ENCODE measurements around the gene SUPT6H.

Gene SUPT6H

GRCh38 chr17:28661635-28662526 is at the start of gene SUPT6H, which contains the start of gene SDF2:
Gene SUPT6H (plus strand): TSS chr17:28662205. CDS start chr17:28673402, 11,197 bp downstream.
Gene SDF2 (minus strand): TSS chr17:28661906. CDS start chr17:28661876, 30 bp downstream.
- DNase-seq = peak; percentile 78

DNA sequence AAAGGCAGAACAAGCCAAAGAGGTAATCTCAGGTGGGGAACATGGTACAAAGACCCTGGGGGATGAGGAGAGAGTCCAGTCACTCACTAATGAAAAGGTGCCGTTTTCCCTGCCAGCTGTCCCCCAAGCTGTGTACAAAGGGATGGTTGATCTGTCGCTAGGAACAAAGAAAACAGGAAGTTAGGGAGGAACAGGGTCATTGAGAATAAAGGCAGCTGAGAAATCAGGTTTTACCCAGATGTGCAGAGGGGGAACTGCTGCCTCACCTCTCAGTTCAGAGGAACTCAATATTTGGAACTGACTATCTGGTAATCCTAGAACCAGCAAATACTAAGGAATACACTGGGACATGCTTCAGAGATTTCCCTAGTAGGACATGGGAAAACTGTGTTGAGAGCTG is 49.5 kb upstream of the SUPT6H start:
- DNase-seq = no peak

DNA sequence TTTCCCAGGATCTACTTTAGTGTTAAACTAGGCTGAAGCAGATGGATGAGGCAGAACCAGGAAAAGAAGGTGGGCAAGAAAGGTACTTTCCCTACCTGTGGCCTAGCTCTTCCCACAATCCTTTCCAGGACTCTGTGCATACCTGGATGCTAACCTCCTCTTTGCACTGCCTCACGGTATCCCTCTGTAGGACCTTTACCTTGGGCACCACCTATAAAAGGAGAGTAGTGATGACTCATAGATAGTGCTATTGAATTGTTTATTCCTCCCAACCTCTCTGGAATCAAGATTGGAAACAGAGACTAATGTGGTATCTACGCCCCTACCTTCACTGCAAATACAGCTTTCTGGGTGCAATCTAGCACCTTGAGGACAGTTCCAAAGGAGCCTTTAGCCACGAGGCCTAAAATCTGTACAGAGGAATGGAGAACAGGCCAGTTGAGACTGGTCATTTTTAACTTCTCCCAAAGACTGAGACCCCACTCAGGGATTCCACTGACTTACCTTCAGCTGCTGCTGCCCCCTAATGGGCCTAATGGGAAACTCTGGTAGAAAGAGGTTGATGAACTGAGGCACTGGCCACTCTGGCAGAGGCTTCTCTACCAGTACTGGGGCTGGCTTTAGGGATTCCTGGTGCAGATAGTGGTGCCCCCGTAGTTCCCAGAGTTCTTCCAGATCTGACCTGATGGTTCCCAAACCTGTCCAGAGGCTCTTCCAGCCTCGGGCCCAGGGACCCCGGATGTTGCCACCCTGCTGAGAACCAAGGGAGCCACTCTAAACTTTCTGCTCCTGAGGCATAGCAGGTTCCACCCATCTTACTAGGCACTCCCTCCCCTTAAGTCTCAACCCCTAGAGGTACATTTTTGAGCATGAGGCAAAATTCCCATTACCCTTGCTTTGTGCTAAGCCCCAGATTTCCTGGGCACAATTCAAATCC is 48.8 kb upstream of the SUPT6H start:
- DNase-seq = no peak

DNA sequence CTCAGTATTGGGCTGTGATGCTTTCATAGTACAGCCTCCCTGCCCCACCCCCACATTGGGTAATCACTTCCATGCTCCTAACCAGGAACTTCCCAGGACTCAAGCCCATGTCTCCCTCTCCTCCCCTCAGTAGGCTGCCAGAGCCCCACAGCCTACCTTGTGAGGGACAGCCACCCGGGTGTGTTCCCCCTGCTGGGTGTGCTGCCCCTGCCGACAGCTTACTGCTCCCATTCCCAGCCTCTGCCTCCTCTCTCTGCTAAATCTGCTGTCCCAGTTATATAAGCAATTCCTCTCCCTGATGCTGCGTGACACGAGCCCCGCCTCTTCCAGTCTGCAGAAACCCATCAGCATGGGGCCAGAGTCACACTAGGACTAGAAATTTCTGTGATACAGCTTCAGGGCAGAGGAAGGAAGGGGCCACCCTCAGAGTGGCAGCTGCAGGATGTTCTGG is 48.0 kb upstream of the SUPT6H start, which contains the start of gene RSKR:
TSS of gene RSKR (minus strand) at position 255 of the 451 bp plus-strand sequence. CDS start at position 231, 24 bp downstream.
- no peak for DNase-seq

GRCh38 chr17:28615260-28615940 is 46.6 kb upstream of the SUPT6H start:
- DNase-seq = no peak

GRCh38 chr17:28616281-28616680 is 45.7 kb upstream of the SUPT6H start:
- no peak for DNase-seq

DNA sequence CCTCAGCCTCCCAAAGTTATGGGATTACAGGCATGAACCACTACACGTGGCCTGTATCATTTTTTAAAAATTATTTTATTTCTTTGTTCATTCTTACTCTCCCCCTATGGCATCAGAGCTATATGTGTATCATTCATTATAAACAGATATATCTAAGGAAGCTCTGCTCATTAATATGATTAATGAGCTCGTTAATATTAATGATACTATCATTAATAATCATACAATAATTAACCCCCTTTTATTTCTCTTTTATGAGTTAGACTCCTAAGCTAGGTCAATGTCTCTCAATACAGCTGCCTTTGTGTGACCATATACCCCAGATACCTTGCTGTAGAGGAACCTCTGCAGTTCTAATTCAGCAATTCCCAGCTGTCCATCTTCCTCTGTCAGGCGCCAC is 43.5 kb upstream of the SUPT6H start:
- DNase-seq = no peak

DNA sequence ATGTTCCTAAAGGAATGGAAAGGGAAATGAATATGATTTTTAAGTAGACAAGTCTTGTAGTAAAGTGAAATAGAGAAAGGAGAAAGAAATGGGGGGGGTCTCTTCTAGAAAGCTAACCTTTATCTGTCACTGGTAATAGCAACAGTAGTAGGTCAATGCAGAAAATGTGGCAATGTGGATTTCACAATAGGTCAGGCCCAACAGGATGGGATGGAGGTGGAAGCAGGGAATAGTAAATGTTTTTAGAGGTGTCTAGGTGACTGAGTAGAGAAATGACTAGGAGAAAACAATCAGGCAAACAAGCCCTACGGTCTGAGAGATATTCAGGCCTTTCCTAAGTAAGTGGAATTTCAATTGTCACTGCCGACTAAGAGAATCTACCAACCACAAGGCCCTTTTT is 42.0 kb upstream of the SUPT6H start:
- DNase-seq = no peak

DNA sequence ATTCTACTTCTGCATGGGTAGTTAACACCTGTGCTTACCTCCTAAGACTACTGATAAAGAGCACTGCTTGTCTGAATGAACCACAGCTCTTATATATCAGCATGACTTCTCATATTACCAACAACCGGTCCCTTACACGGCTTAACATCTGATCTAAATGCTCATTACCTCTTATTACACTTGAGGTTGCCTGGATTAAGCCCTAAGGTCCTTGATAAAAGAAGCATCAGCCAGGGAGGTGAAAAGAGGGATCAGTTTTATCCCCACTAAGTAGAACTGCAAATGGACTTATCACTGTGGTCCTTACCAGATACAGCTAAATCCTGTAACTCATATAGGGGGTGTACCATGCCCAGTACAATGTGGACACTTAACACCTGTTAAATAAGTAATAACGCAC is 39.8 kb upstream of the SUPT6H start:
- no peak for DNase-seq

DNA sequence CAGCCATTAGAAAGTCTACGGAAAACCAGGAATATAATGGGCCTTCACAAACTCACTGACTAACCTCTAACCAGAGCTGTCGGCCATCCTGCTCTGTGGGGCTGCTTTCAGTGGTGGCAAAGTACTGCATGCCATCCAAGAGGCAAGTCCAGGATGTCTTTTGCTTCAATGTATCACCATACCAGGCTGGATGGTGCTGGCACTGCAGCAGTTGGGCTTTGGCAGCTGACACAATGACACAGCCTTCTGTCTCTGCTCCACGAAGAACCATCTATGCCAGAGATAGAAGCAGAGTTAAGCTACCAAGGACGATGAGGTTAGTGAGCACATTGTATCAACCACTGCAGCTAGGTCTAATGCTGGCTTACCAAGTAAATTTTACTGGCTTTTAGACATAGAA is 38.3 kb upstream of the SUPT6H start:
- DNase-seq = no peak

DNA sequence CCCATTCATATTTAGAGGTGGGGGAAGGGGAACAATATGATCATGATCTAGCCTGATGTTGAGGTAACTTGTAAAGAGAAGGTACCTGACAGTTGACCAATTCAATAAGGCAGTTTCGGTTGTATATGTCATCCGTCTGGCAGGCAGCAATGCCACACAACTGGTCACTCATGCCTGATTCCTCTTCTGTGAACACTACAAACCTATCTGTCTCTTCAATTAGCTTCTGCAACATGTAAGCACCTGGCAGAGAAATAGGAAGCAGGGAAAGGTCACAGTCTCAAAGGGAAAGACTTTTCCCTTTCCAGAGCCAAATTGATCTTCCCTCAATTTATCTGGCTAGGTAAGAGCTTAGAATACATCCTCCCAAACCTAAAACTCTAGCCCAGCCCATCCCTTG is 37.9 kb upstream of the SUPT6H start:
- no peak for DNase-seq

DNA sequence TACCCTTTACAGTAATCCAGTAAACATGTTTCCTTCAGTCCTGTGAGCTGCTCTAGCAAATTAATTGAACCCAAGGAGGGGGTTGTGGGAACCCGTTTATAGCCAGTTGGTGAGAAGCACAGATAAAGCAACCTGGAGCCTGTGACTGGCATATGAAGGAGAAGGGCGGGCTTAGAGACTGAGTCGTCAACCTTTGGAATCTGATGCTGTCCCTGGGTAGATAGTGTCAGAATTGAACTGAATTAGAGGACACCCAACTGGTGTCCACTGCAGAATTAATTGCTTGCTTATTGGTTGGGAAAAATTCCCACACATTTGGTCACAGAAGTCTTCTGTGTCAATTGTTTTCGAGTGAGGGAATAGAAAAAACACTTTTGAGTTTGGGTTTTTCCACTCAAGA is 35.2 kb upstream of the SUPT6H start:
- DNase-seq = no peak

GRCh38 chr17:28634206-28634865 is 27.7 kb upstream of the SUPT6H start:
- no peak for DNase-seq

DNA sequence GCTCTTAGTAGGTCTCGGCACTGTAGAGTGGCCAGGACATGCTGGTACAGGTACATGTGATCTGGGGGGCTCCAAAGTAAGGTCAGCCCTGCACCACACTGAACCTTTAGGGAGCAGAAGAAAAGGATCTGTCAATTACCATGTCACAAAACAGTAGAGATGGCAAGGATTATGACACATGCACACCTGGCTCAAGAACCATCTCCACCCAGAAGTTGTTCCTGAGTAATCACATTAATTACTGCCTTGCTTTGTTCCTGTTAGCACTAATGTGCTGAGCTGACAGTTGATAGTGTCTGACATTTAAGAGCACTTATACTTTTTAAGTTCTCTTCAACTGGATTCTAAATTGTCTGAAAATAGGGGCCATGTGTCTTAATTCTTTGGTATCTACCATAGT is 26.5 kb upstream of the SUPT6H start:
- DNase-seq = no peak

GRCh38 chr17:28641579-28641978 is 20.4 kb upstream of the SUPT6H start:
- DNase-seq = no peak

DNA sequence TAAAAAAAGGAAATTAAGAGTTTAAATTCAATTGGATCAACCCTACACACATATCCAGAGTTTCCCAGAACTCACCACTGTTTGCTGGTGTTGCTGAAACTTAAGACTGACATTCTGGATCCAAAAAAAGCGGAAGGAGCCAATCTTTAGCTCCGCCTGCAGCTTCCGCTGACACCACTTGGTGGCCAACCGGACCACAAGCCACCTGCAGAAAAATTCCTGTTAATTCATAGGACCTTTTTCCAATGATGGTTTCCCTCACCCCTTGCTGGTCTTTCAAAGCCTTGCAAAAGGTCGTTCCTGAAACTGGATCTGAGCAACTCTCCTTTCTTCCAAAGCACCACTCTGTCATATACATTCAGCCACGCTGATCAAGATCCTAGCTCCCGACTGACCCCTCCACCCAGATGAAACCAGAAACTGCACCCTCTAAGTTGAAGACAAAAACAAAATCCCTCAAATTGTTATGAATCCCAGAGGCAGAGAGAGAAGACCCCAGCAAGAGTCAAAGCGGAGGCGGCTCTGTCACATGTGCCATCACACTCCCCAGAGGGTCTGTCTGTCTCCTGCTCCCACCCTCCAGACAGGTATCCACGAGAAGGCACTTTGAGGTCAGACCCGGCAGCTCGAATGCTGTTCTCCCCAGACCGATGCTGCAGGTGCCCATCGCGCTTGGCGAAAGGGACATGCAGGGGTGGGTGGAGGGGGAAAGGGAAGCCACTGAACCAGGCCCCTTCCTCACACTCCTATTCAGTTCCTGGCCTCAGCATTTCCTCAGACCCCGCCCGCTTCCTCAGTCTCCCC is 17.8 kb upstream of the SUPT6H start:
- peak; percentile 30 for DNase-seq

GRCh38 chr17:28644787-28645575 is 17.0 kb upstream of the SUPT6H start, which contains the start of gene BLTP2:
Gene BLTP2 (minus strand): TSS chr17:28645158. CDS start chr17:28645056, 102 bp downstream.
- DNase-seq = peak; percentile 96

DNA sequence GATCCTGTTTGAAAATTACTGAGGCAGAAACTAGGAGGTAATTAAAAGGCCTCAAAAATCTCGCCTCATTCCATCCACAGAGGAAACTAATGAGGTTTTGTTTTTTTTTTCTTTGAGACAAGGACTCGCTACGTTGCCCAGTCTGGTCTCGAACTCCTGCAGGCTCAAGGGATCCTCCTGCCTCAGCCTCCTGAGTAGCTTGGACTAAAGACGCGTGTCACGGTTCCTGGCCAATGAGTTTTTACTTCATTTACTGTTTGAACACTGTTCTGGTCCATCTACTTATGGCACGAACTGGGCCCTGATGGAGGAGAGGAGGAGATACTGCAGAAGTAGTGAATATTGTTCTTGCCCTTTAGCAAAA is 16.4 kb upstream of the SUPT6H start:
- DNase-seq = no peak

DNA sequence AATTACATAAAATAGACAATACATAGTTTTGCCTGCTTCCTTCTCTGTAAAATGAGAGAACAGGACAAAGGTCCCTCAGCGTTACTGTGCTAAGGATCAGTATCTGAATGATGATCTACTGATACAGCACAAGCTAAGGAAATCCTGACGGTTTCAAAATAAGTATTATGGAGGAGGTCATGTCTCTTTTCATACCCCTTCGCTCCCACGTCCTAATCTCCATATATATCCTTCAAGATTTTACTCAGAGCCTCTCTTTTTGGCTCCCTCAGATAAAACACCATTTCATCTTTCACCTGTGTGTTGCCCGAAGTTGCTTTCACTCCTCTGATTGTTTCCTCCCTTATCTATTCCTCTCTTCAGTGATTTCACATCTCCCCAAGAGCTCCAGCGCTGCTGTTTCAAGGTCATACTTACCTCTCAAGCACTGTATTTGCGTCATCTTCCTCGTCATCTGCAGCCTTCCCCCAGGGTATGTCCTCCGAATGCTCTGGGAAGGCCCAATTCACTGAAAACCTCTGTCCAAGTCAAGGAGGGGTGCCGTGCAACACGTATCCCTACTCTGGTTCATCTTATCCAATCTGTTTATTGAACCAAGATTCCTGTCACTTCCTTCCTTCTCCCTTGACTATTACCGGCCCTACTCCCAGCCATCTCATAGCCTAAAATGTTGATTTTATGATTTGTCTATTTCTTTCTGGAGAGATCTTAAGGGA is 15.8 kb upstream of the SUPT6H start:
- no peak for DNase-seq

DNA sequence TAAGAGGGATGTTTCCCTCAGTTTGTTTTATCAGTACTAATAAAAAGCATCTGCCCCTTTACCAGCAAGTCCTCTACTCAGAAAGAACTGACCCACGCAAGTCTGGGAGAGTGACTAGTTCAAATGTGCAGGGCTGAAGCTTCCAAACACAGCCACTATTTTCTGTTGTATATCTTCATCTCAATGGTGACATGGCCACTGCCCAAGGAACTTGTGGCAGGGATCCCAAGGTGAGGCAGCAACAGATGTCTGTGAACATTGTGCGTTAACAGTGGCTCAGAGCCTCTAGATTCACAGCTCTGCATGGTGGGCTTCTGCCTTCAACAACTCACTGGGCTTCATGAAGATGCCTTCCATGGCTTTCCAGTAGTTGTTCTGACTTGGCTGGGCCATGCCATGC is 13.3 kb upstream of the SUPT6H start:
- no peak for DNase-seq
